NCI-H187 treated with DMSO at 0.1 percent for 48 hours (cell line): ENCODE results near the gene UBE2H.
"Not testable (repeated sequence)": the region's sequence is repeated elsewhere in the genome, so short reads cannot be mapped to it uniquely, and the experiment has no call there.

ENCODE experiments used
- DNase-seq: peaks from one replicate; lab custom pipeline; 2025; lab: John Stamatoyannopoulos, UW

UBE2H gene

GRCh38 chr7:129872054-129872453, 80.7 kb downstream of the UBE2H start:
- DNase-seq, result no peak

DNA sequence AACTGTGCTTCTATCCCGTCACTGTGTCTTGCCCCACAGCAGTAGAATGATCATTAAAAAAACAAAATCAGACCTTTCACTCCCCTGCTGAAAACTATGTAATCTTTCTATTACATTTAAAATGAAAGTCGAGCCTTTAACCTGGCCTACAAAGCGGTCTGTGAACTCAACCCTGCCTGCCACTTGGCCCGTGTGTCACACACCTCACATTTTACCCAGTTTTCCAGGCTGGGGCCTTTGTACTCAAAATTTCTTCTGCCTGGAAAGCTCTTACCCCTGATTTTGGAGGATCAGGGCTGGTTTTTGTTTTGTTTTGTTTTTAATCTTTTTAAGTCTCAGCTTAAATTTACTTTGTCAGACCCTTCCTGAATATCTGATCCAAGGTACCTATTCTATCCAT, 82.1 kb downstream of the UBE2H start:
- DNase-seq, result no peak

DNA sequence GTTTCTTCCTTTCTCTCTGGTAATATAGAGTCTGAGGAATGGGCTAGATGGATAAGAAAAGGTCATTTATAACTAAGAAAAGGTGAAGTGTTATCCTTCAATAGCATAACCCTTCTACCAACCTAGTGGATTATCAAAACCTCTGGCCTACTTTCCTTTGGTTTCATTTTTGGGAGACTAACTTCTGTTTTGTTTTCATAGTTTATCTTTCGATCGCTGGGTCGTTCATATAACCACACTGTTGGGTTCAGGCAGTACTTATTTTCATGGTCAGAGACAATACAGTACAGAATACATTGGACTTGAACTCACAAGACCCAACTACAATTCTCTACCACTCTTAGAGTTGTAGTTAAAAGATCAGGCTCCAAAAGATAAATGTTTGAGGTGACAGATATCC, 86.5 kb downstream of the UBE2H start:
- no peak for DNase-seq

DNA sequence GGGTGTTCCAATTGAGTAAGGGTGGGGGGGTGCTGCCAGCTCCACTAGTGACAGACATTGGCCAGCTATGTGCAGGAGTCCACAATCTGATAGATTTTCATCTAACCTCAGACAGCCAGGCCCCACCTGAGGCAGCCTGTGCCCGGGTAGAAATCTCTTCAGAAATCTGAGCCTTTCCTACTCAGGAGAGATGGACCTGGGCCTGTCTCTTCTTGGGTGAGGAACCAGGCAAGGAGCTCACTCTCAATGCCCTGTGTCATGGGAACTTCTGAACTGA, 86.9 kb downstream of the UBE2H start:
- no peak for DNase-seq

GRCh38 chr7:129865093-129865924, 87.5 kb downstream of the UBE2H start:
- no peak for DNase-seq

DNA sequence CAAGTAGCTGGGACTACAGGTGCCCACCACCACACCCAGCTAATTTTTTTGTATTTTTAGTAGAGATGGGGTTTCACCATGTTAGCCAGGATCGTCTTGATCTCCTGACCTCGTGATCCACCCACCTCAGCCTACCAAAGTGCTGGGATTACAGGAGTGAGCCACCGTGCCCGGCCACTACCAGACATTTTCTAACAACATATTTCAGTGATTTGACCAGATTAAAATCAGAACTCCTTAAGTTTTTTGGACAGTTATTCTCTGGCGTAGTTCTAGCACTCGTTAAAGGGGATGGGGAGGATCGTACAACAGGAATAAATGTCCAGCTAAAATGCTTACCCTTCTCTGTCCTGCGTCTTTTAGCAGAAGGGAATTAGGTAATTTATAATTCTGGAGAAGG, 88.1 kb downstream of the UBE2H start:
- not testable (repeated sequence) for DNase-seq

GRCh38 chr7:129864042-129864441, 88.7 kb downstream of the UBE2H start:
- DNase-seq, result no peak

- DNase-seq, result no peak
Measured at GRCh38 chr7:129862682-129863081, 90.1 kb downstream of the UBE2H start.

DNA sequence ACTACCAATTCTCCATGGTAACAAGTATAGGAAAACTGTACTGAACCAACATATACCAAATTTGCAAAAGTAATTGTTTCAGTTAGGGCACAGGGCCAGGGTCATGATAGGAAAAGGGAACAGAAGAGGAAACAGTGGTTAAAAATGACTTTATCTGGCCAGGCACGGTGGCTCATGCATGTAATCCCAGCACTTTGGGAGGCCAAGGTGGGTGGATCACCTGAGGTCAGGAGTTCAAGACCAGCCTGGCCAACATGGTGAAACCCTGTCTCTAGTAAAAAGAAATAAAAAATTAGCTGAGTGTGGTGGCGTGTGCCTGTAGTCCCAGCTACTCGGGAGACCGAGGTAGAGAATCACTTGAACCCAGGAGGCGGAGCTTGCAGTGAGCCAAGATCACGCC, 92.0 kb downstream of the UBE2H start:
- not testable (repeated sequence) for DNase-seq

DNA sequence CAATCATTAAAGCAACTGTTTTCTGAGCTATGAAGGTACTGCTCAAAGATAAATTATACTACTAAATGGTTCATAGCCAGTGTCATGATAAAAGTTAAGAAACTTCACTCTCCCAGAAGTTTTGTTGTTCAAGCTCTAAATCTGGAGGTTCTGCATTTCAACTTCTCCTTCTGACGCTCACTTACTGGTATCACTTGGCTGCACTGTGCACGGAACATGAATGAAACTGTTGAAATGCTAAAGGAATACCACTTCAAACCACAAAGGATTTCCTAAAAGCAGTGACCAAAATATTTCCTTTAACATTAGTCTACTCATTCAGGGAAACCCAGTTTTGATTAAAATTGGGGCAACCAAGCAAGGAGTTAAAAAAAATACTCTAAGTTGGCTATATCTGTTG, 93.6 kb downstream of the UBE2H start:
- no peak for DNase-seq

DNA sequence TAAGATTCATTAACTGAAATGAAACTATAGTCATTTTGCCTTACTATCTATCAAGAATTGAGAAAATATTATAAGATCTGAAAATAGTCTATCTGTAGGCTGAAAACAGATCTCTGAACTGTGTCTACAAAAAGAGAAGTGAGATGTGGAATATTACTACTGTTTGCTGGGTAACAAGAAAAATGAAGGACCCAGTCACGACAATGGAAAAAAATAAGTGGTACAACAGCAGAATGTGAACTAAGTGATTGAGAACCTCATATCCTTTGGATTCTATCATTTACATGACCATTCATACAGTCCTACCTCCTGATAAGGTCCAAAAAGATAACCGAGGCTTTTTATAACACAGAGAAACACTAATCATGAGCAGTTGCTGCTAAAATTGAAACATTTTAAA, 94.3 kb downstream of the UBE2H start:
- no peak for DNase-seq

DNA sequence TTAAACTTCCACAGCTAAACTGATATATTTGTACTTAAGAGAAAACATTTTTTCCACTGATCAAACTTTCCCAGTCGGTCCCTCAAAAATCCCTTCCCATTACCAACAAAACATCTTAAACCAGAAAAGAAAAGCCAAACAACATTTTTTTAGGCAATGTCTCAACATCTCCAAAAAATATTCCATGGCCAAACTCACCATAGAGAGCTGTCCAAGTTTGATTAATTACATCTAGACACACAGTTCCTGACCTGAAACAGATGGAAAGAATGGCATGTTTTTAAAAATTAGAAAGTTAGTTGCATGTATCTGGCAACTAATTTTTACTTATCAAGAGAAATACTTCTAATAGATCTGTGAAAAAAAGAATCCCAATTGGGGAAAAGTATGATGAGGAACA, 95.4 kb downstream of the UBE2H start:
- no peak for DNase-seq

- no peak for DNase-seq
Measured at GRCh38 chr7:129855935-129856717, 96.6 kb downstream of the UBE2H start.

DNA sequence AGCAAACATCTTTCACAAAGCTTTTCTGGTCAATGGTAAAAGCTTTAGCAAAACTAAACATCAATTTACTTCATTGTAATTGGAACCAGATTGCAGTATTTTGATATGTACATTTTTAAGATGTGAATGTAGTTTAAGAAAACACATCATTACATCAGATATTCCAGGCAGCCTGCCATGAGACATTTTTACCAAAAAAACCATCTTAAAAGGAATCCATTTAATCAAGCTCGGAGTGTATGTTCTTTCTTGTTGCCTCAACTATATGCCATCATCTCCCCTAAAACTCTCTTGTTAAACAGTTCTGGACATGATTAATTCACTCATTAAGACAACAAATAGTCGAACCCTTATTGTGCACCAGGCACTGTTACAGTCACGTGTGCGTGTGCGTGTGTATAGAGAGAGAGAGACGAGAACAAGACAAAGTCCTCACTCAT, 97.5 kb downstream of the UBE2H start:
- DNase-seq, result no peak

DNA sequence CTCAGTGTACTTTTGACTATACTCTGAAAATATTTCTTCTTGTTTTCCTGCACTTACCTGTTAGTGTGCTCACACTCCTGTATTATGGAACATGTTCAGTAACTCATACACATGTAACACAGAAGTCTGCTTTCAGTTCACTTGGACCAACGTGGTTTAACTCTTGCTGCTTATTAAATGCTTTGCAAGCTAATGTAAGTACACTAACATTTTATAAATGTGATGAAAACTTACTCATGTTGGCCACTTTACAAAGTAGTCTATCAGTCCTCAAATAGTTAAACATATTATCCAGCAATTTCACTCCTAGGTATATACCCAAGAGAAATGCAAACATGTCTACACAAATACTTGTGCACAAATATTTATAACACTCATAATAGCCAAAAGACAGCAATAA, 98.4 kb downstream of the UBE2H start:
- no peak for DNase-seq

DNA sequence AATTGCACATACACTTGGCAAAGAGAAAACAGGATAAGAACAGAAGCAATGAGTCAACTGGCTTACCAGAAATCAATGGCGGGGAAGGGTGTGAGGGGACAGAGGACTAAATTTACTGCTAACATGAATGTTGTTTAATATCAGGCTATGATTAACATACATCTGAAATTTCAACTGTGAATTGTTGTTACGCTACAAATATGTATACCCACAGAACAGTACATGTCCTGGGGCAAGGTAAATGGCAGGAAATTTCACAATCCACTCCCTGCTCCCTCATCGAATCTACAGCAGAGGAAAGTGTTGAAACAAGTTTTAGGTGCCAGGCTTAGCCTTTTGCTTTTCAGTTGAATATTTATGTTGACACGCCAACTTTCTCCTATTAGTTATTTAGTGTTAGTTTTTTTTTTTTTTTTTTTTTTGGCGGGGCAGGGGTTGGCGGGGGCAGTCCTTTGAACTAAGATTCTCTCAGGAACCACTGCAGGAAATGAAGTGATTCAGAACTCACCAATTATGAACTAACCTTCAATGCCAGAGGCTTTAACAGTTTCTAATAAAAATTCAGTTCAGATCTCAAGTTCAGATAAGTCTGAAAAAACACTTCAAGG, 99.0 kb downstream of the UBE2H start:
- DNase-seq, result no peak

DNA sequence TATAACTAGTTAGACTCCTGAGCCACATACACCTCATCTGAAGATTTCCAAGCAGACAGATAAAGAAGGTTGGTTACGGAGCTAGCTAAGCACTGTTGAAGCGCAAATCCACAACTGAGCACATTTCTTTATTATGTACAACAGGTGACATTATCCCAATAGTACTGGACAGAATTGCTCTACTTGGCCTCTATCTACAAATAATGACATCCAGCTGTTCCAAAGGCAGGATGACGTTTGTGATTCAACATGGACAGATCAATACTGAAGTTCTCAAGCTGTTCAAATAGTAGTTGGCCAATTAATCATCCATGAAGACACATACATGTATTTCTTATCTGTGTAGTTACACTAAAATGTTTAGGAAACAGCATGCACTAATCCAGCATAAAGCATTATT, 101.0 kb downstream of the UBE2H start:
- DNase-seq, result no peak

- DNase-seq, result no peak
Measured at GRCh38 chr7:129851174-129851573, 101.6 kb downstream of the UBE2H start.

GRCh38 chr7:129848436-129848835, 104.3 kb downstream of the UBE2H start:
- no peak for DNase-seq

- no peak for DNase-seq
Measured at GRCh38 chr7:129845972-129846327, 106.8 kb downstream of the UBE2H start.

- no peak for DNase-seq
Measured at GRCh38 chr7:129845178-129845971, 107.4 kb downstream of the UBE2H start.
